HG03565 (cell line): ENCODE data around the gene PMS2.
"Not testable (repeated sequence)": the region's sequence is repeated elsewhere in the genome, so short reads cannot be mapped to it uniquely, and the experiment has no call there.

Experiments used
- ATAC-seq: cut with Tn5 transposase; IDR thresholded peaks from one replicate; pipeline ENCODE4 v1.9.1; 2021; ENCODE audit warnings: mild to moderate bottlenecking, moderate library complexity; ENCODE audit not compliant: unreplicated experiment

Gene PMS2

DNA sequence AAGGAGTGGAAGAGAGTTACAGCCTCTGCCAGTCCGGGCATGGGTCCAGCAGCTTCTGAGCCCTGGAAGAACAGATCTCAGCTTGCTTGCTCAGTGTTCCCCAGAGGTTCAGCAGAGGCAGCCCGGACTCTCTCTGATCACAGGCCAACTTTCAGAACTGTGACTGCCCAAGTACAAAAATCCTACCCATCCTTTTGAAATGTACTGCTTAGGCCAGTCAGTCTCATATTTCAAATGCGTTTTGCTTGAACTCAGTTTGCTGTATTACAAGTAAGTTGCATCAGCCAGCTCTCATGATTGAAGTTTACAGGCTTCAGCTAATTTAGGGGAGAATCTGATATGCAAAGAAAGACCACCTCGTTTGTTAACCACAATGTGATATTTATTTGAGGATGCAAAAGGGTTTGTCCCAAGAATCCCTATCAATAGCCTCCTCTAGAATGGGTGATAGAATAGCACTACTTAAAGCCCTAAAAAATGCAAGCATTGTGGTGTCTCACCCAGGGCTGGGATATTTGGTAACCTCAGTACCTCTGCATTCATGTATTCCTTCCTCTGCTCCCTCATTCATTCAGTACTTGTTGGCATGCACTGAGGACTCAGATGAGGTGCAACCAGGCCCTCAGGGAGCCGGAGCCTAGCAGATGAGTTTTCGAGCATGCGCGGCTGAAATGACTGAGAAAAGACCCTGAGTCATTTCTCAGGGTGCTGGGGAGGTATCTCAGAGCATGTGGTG is 7.2 kb upstream of the PMS2 start:
- ATAC-seq, result peak; percentile 20

DNA sequence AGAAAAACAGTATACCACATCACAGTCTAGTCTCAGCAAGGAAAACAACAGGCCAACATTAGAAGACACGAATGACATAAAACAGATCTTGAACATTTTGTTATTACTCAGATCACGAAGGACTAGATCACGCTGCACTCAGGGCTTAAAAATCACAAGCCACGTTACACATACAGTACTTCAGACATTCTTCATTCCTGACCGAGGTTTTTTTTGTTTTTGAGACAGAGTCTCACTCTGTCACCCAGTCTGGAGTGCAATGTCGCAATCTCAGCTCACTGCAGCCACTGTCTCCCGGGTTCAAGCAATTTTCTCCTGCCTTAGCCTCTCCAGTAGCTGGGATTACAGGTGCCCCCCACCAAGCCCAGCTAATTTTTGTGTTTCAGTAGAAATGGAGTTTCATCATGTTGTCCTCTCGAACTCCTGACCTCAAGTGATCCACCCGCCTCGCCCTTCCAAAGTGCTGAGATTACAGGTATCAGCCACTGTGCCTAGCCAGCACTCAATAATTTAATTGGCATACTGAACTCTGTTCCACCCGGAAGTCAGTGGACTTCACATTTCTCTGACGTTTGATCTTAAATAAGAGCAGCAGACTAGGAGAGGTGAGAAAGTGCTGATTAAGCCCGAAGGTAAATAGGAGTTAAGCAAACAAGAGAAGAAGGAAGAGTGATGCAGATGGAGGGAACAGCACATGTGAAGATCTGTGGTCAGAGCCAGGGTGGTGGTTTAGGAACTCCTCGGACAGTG is 3.7 kb upstream of the PMS2 start:
- ATAC-seq, result no peak

DNA sequence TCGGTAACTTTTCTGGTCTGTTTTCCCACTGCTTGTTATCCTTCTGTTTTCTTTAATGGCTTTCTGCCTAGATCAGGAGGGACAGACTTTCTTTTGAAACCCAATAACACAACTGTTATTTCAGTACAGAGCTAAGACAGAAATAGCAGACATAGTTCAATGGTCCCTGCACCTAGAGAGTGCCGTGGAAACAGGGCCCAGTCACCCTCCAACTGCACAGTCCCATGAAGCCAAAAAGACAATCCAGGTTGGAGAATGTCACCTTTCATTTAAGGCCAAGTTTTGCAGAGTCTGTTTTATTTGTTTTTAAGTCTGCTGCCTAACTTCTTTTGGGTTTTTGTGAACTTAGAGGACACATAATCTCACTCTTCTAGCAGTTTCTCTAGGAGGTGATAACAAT is 2.7 kb upstream of the PMS2 start:
- no peak for ATAC-seq

DNA sequence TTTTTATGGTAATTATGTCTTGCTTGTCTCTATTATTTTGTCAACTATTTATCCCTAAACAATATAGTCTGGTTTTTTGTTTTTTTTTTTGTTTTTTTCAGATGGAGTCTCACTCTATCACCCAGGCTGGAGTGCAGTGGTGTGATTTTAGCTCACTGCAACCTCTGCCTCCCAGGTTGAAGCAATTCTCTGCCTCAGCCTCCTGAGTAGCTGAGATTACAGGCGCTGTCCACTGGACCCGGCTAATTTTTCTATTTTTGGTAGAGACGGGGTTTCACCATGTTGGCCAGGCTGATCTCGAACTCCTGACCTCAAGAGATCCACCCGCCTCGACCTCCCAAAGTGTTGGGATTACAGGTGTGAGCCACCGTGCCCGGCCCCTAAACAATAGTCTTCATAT is 1.5 kb upstream of the PMS2 start:
- not testable (repeated sequence) for ATAC-seq

DNA sequence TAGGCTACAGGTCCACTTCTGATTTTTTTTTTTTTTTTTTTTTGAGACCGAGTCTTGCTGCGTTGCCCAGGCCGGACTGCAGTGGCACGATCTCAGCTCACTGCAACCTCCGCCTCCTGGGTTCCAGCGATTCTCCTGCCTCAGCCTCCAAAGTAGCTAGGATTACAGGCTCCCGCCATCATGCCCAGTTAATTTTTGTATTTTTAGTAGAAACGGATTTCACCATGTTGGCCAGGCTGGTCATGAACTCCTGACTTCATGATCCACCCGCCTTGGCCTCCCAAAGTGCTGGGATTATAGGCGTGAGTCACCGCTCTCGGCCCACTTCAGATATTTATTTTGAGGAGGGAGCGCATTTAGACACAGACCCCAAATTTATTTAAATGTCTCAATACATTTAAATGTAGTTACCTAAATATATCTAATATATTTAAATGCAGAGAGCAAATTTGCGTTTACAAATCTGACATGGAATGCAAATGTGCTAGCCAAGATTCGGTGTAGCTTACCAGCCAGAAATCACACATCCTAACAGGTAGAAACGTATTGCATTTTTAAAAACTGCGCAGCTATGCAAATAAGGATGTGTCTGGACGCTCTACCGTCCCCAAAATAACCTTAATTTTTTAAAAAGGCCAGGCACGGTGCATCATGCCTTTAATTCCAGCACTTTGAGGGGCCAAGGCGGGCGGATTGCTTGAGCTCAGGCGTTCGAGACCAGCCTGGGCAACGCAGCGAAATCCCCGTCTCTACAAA is 836 bp downstream of the PMS2 start:
- not testable (repeated sequence) for ATAC-seq

DNA sequence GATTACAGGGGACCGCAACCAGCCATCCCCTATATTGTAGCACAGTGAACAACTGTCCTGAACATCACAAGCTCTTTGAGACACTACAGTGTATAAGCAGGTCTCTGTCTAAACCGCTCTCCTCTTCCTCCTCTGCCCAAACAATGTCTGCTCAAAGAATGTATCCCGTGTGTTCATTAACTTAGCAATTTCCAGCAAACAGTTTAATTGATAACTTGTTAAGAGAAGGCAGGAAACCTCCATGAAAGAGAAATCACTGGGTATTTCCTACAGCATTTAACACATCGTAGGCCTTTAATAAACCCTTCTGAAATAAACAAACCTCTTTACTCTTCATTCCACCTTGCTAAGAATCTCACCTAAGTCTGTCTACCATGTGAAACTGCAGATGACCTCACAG is 1.5 kb downstream of the PMS2 start:
- no peak for ATAC-seq

DNA sequence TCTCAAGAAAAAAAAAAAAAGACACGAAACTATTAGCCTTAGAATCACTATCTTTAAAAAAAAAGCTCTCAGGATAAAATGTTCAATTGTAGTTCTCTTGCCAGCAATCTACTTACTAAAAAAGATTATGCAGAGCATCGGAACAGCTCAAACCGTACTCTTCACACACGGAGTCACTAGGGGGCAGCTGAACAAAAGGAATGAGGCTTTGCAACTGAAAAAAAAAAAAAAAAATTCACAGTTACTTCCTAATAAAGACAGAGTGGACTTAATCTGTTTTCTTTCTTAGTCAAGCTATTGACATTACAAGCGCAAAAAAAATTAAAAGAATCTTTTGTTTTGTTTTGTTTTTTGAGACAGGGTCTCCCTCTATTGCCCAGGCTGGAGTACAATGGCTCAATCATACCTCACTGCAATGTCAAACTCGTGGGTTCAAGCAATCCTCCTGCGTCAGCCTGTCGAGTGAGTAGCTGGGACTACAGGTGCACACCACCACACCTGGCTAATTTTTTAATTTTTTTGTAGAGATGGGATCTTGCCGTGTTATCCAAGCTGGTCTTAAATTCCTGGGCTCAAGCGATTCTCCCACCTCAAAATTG is 11.5 kb downstream of the PMS2 start:
- ATAC-seq, result no peak

DNA sequence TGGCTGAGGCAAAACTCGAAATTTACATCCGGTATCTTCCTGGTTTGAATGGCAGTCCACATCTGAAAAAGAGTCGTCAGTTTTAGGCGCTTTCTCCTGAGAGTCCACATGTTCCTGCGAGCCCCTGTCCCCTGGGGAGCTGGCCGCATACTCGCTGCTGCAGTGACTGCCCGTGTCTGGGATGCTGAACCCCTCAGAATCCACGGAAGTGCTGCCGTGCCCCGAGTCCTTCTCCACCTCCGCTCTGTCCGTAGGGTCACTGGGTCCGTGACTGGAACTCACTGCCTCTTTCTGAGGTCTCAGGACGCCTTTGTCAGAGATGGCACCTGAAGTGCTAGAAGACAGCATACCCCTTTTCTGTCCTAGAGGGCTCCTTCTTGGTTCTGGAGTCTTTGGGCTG is 21.8 kb downstream of the PMS2 start:
- ATAC-seq, result not testable (repeated sequence)

DNA sequence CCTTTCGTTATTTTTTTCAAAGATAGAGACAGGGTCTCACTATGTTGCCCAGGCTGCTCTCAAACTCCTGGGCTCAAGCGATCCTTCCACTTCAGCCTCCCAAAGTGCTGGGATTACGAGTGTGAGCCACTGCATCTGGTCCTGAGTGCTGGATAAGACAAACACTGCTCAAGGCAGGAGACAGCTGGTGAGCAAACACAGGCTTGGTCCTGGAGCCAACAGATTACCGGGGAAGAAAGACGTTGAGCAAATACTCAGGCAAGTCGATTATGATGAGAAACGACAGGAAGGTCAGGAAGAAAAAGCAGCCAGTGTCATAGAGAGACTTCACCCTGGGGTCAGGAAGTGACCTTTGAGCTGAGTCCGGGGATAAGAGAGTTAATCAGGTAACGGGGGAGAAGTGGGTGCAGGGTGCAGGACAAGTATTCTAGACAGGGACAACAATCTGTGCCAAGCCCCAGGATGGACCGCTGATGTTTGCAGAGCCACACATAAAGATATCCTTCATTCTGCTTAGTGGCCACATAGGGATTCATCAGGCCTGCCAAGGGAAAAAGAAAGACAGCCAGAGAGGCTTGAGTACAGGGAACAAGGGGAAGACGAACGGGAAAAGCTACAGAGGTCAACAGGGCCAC is 29.1 kb downstream of the PMS2 start:
- not testable (repeated sequence) for ATAC-seq

DNA sequence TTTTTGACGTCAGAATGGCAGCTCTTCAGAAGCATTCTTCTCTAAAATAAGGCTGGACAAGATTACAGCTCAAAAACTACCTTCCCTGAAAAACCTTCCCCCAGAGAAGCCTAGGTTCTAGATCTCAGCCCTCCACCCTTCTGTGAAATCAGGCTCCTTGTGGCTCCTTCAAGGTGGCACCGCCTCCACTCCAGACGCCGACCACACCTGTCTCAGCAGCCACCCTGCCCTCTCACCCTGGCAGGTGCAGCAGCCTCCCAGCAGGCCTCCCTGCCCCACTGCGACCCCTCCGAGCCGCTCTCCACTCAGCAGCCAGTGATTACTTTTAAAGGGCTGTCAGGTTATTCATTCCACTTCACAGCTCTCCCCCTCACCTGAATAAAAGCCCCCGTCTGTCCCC is 35.3 kb downstream of the PMS2 start:
- not testable (repeated sequence) for ATAC-seq

DNA sequence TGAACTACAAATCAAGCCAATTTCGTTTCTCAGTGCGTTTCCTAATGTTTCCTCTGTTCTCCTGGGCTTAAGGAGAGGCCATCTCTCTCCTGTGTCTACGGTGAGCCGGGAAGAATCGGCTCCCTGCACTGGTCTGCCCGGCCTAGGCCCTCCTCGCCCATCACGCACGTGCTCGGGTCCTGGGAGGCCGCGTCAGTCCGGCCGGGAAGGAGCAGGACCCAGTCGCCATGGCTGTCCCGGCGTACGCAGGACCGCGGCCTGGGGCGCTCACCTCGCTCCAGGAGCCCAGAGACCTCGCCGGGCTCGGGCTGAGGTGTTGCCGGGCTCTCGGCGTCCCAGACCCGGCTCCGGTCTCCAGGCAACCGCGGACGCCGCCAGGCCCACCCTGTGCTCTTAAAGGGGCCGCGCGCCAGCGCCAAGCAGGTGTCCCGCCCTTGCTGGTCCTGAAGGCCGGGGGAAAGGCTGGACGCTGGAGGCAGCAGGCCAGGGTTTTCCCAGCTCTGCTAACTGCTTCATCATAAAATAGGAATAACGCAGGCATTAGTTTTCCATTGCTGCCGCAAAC is 38.4 kb downstream of the PMS2 start, which contains the start of gene RSPH10B:
RSPH10B (minus strand) TSS at position 343 of the 565 bp plus-strand sequence. CDS start 3,573 bp downstream, outside the sequence.
- ATAC-seq, result not testable (repeated sequence)

DNA sequence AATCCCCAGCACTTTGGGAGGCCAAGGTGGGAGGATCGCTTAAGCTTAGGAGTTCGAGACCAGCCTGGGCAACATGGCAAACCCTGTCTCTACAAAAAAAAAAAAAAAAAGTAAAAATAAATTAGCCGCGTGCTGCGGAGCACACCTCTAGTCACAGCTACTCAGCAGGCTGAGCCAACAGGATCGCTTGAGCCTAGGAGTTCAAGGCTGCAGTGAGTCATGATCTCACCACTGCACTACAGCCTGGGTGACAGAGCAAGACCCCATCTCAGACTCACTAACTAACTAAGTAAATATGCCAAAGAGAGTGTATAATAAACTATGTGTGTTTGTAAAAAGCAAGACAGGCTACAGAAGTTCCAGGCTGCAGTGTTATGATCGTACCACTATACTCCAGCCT is 45.0 kb downstream of the PMS2 start:
- not testable (repeated sequence) for ATAC-seq

DNA sequence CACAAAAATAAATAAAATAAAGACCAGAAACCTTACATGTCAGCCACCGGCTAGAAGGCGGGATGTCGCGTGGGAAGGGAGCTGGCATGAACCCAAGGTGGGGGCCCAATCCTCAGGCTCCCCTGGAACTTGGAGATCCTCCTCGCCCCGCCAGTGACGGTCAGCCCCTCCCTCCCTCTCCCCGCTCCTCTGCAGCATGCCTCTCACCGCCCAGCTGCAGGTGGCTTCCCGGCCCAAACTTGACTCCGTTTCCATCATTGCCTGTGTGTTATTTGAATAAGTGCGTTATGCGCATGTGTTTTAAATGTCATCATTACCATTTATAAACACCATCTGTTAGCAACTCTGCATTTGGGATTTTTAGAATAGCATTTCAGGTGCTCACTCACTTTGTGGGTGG is 45.6 kb downstream of the PMS2 start:
- ATAC-seq, result not testable (repeated sequence)

DNA sequence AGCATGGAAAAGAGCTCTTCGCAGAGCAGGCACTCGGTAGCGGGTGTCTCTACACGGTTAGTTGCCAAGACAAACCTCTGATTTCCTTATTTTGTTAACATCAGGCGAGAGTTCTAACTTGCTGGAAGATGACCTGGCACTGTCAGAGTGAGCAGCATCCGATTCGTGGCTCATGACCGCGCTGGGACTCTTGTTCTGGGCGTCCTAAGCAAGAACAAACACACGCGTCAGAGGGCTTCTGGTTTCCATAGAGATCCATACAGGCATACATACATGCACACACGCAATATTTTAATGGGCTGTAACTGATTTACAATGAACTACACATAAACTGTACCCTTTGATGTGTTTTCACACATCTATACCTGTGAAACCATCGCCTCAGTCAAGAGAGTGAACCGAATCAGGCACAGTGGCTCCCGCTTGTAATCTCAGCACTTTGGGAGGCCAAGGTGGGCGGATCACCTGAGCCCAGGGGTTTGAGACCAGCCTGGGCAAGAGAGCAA is 73.9 kb downstream of the PMS2 start:
- not testable (repeated sequence) for ATAC-seq

DNA sequence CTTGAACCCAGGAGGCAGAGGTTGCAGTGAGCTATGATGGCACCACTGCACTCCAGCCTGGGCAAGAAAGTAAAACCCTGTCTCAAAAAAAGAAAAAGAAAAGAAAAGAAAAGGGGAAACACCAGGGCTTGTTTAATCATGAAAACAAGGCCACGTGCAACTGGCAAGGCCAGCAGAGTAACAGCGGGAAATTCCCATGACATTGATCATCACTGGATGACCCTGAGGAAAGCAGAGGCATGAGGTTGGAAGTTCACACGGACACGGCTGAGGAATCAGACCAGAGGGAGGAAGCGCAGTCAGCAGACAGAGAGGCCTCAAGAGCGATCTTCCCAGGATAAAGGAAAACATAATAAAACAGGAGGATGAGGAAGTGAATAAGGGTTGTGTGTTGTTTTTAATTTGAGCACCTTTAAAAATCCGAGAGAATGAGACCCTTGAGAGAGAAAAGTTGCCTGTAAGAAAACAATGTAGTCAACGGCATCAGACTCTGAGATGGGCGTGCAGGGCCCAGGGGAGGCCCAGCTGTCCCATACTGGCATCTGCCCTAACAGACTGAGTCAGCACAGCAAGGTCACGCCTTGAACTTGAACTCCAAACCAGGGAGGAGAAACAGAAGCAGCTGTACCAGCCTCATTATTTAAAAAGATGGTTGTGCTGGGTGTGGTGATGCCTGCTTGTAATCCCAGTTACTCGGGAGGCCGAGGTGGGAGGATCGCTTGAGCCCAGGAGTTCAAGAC is 76.8 kb downstream of the PMS2 start:
- ATAC-seq, result not testable (repeated sequence)

DNA sequence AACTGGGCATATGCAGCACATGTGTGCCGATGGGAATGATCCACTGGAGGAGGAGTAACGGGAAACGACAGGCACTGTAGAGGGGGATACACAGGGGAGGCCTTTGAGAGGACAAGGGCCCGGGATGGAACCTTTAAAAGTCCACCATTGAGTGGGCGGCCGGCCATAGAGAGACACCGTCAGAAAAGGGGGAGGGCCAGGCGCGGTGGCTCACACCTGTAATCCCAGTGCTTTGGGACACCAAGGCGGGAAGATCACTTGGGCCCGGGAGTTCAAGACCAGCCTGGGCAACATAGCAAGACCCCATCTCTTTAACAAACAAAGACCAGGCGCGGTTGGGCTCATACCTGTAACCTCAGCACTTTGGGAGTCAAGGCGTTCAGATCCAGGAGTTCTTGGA is 77.6 kb downstream of the PMS2 start:
- ATAC-seq, result not testable (repeated sequence)

DNA sequence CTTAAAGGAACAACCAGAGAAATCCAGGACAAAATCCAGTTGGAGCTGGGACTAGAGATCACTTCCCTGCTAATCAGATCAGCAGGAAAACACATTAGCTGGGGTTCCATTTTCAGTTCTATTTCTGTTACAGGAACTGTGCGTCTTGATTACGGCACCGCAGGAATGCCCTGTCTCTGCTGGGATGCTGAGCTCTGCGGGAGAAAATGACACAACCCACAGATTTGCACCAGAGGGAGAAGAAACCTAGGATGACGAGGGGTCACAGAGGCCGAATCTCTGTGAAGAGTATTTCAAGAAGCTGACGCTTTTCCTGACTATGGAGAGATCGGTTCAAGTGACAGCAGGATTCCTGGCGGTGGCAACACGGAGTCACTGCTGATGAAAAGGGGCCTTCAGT is 78.6 kb downstream of the PMS2 start:
- ATAC-seq, result not testable (repeated sequence)

DNA sequence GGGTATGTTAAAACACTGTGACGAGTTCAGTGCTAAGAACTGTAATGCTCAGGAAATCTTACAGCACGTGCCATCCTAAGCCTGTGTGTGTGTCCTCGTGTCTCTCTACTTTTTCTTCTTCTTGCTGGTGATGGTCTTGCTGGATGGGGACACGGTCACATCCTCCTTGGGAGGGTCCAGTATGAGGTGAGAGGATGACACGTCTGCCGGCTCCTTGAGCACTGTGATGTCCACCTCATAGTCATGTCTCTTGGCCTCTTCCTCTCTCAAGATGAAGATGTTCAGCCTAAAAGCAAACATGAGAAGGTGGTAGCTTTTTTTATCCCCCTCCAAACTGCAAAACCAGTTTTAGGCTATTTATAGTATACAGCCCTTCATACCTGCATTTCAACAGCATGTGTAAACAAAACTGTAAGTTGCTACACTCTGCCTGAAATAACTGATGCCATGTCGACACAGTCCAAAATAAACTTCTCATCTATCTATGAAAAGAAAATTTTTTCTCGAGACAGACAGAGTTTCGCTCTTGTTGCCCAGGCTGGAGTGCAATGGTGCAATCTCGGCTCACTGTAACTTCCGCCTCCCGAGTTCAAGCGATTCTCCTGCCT is 82.5 kb downstream of the PMS2 start:
- ATAC-seq, result not testable (repeated sequence)

DNA sequence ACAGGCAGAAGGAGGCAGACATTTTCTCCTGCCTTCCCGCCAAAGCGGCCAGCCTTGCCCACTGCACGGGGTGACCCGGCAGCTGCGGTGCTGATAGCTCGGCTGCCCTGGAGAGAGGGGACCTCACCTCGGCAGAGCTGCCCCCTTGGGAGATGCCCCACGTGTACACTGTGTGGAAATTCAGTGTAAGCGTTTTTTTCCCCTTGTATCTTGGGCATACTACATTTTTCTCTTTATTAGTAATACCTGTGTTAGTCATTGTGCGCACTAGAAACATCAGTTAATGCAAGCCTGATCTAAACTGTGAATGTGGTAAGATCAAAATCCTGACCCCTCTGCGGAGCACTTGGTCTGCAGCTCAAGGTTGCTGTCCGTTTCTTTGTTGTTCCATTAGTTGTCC is 84.2 kb downstream of the PMS2 start:
- ATAC-seq, result not testable (repeated sequence)
